HG02588 (cell line): ENCODE results near the gene GARIN1A.

Source experiments
- ATAC-seq: cut with Tn5 transposase; IDR thresholded peaks from one replicate; pipeline ENCODE4 v1.9.1; 2021; ENCODE audit warnings: mild to moderate bottlenecking, moderate library complexity; ENCODE audit not compliant: unreplicated experiment

GARIN1A gene

DNA sequence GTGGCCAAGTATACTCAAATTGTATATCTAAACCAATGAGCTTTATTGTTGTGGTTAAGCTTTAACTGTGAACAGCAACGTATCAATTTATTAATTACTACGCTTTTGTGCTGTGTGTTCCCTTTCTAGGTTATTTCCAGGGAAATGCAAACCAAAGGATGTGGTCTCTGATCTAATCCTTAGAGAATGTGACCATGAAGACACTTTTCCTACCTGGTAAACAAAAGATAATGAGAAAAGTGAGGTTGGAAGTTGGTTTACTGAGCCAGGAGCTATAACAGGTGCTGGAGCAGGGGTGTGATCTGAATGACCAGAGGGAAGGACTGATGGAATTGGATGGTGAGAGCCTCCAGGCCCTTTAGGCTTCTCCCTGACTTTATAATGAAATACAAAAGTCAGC, 41.7 kb downstream of the GARIN1A start:
- ATAC-seq, result no peak

DNA sequence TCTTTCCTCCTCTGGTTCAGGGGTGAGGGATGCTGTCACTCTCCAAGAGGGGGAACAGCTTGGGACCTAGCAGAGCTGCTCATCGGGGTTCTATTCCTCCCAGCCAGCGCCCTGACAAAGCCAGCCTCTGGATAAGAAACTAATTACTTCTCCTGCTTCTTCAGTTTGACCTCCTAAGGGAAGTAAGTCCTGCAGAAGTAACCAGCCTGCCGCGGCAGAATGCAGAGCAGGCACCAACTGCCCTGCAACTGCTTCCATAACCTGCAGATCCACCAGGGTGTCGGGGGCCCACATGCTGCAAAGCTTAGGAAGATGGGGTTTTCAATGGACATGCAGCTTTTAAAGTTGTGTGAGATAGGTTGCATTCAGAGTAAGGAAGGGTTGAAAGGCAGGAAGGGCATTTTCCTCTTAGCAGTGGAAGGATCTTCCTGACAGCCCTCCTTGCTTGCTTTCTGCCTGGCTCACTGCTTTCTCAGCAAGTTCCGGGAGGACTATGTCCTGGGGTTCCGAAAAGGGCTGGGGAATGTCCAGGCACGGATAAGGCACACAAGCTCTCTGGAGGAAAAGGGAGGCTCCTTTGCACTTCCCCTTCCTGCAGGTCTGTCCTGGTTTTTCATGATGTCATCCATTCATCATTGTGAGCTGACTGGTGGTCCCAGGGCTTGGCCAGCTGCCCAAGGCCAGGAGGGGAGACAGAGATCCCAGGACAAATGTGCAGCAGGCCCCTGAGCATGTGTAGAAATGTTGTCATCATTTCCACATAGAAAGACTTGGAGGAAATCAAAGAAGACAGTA, 42.8 kb downstream of the GARIN1A start:
- ATAC-seq, result no peak

DNA sequence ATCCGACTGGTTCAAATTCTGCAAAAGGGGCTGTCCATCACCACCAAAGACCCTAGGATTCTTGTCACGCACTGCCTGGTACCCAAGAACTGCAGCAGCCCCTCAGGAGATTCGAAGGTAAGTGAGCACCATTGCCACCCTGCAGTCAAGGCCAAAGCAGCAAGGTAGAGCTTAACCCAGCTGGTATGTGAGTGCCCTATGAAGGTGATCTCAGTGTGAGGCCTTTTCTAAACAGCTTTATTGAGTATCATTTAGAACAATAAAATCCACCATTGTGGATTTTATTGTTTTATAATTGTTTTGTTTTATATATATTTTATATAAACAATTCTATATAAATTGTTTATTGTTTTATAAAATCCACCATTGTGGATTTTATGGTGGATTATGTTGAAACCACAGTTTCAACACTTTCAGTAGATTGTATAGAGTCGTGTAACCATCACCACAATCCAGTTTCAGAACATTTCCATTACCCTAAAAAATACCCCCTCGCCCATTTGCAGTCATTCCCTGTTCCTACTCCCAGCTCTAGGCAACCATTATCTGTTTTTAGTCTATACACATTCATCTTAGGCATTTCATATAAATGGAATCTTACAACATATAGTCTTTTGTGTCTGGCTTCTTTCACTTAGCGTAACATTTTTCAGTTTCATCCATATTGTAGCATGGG, 47.0 kb downstream of the GARIN1A start:
- ATAC-seq, result no peak

DNA sequence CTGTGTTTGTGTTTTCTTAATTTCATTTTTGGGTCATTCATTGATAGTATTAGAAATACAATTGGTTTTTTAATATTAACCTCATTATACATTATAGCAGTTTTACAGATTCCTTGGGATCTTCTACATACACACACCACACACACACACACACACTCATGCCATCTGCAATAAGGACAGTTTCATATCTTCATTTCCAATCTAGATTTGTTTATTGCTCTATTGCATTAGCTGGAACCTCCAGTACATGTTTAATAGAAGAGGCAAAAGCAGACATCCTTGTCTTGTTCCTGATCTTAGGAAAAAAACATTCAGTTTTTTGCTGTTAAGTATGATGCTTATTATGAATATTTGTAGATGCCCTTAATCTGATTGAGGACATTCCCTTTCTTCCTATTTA, 49.3 kb downstream of the GARIN1A start:
- ATAC-seq, result no peak
